Articular chondrocyte of knee joint (primary cell): ENCODE data around the gene LMBRD2. TPM values are rescaled to one million over a fixed set of nuclear protein-coding genes. Genes with fewer than 3 reads are reported as not detected.

ENCODE experiments used
- small RNA-seq: library from RNA; depleted of rRNA; stranded (forward); fragments of <200 nt; gene quantifications from one replicate; pipeline ENCODE3, GENCODE V24; 2012
- total RNA-seq: library from RNA; depleted of rRNA; stranded (reverse); fragments of >200 nt; gene quantifications from 2 replicates; pipeline ENCODE4 v1.2.3, GENCODE V29; 2012

The LMBRD2 gene
- 16.3 and 18.6 TPM in 2 replicates for total RNA-seq

GRCh38 chr5:36151434-36152323 is at the start of gene LMBRD2, which contains the start of gene SKP2:
TSS of gene LMBRD2 (minus strand) at chr5:36151887. CDS start at chr5:36143349, 8,538 bp downstream.
TSS of gene SKP2 (plus strand) at chr5:36152111. CDS start at chr5:36152263, 152 bp downstream.

GRCh38 chr5:36066540-36067210 is 85.0 kb downstream of the LMBRD2 start, which contains the start of gene UGT3A2:
TSS of gene UGT3A2 (minus strand) at chr5:36066882. CDS start at chr5:36066789, 93 bp downstream.

Small RNAs within 50 kb of the gene (small RNA-seq; reads per million reads assigned to genes)
- gene AC016612.1, result not detected
- gene MIR580, result 1.9 reads per million, percentile 70 among the genes with 10 or more reads in this experiment
- gene RNU6-1305P, result not detected

Other genes with a start within 250 kb of the LMBRD2 start
- 0.26 and 1.2 TPM in 2 replicates for gene CAPSL, start 213.3 kb downstream of the LMBRD2 start, total RNA-seq
- not detected in 2 replicates for gene UGT3A1, start 160.5 kb downstream of the LMBRD2 start, total RNA-seq
- gene UGT3A2, start 85.0 kb downstream of the LMBRD2 start, total RNA-seq, result not detected in 2 replicates
- gene SKP2, start 224 bp upstream of the LMBRD2 start, total RNA-seq, result 37.1 and 47.1 TPM in 2 replicates
- 33.3 and 34.5 TPM in 2 replicates for gene NADK2, start 90.0 kb upstream of the LMBRD2 start, total RNA-seq
- 0.76 and 0.78 TPM in 2 replicates for gene RANBP3L, start 150.0 kb upstream of the LMBRD2 start, total RNA-seq